Activated T-cell treated with anti-CD3 and anti-CD28 coated beads, Interleukin-2, amount 50 U/mL, for 24 hours (primary cell): ENCODE results near the gene NET1.
A peak's percentile ranks its signal among the peaks of the same experiment; 100 is the strongest.

Source experiments
- DNase-seq: peaks from one replicate; pipeline ENCODE4 v3.0.0-alpha.2; 2020
- H3K27ac Mint-ChIP-seq: 2 replicates; pipeline ENCODE4 v1.8.0; 2020; ENCODE audit warnings: mild to moderate bottlenecking, mixed read lengths
- H3K27me3 Mint-ChIP-seq: 2 replicates; pipeline ENCODE4 v1.8.0; 2020; ENCODE audit warnings: mixed read lengths
- H3K36me3 Mint-ChIP-seq: 2 replicates; pipeline ENCODE4 v1.8.0; 2020; ENCODE audit warnings: low read depth, mixed read lengths
- H3K4me1 Mint-ChIP-seq: 2 replicates; pipeline ENCODE4 v1.8.0; 2020; ENCODE audit warnings: low read depth, mixed read lengths
- H3K4me3 Mint-ChIP-seq: 2 replicates; pipeline ENCODE4 v1.8.0; 2020; ENCODE audit warnings: mild to moderate bottlenecking, moderate library complexity, mixed read lengths
- H3K9me3 Mint-ChIP-seq: 2 replicates; pipeline ENCODE4 v1.8.0; 2020; ENCODE audit warnings: mixed read lengths

NET1 gene

DNA sequence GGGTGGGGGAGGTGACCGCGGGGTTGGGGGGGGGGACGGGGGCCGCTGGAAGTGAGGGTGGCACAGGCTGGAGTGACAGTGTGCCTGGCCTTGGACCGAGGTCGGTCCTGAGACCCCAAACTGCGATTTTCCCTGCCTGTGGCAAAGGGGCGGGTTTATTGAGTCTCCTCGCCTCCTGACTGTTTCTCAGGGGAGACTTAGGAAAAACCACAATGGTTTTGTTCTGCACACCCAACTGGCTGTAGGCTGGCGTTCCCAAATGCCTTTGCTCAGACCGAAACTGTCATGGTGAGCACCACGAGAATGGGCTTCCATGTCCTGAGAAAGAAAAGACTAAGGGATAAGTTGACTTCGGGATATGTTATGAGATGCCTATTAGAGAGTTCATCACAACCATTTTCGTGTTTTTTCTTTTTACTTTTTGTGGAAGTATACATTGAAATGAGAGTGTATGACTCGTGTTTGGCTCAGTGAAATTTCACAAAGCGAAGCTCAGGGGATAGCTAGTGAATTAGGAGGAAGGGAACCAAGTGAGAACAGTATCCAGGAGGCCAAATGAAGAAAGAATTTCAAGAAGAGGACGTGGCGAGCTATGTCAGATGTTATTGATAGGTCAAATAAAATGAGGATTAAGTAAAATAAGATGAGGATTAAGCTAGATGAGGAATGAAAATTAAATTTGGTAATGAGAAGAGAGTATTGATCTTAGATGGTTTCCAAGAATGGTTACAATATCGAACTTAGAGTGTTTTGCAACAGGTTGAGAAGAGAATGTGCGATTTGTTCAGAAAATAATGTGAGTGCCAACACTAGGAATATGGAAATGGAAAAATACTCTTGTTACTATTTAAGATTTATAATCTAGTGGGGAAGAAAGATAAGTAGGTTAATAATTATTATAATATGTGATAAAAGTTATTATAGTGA is 918 bp downstream of the NET1 start:
- peaks cover 26% of the 10 kb centered on the region for H3K27me3 Mint-ChIP-seq
- H3K36me3 Mint-ChIP-seq, result peaks cover 2% of the 10 kb centered on the region
- DNase-seq, result peak; percentile 38
- H3K9me3 Mint-ChIP-seq, result peaks cover 6% of the 10 kb centered on the region
- H3K27ac Mint-ChIP-seq, result no peak overlapping the region
- no peak overlapping the region for H3K4me3 Mint-ChIP-seq
- peaks cover 5% of the 10 kb centered on the region for H3K4me1 Mint-ChIP-seq

DNA sequence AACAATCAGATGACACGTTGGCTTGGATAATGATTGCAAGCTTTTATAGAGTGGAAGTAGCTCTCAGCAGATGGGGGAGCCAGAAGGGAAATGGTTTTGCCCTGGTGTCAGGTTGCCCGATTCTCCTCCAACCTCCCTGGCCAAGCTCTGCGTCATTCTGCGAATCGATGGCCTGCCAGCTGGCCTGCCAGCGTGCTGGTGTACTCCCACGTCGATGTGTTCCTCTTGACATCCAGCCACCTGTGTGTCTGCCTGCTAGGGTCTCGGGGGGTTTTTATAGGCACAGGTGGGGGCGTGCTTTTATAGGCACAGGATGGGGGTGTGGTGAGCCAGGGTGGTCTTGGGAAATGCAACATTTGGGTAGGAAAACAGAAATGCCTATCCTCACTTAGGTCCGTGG is 4.6 kb downstream of the NET1 start:
- Mint-ChIP-seq H3K4me1 (peaks cover 3% of the 10 kb centered on the region), H3K27me3 (peaks cover 7% of the 10 kb centered on the region), H3K4me3 (no peak overlapping the region), H3K9me3 (peaks cover 24% of the 10 kb centered on the region), H3K36me3 (peaks cover 6% of the 10 kb centered on the region), H3K27ac (no peak overlapping the region)
- no peak for DNase-seq

DNA sequence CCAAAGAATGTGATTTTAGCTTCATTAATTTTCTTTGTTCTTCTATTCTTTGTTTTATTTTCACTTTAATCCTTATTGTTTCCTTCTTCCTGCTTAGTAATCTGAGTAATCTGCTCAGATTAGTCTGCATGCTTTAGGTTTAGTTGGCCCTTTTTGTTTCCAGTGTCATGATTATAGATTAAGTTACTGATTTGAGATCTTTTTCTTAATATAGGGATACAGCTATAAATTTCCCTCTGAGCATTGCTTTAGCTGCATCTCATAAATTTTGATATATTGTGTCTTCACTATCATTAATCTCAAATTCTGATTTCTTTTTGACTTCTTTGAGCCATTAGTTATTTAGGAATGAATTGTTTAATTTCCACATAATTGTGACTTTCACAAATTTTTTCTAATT is 6.2 kb downstream of the NET1 start:
- no peak for DNase-seq
- peaks cover 24% of the 10 kb centered on the region for H3K9me3 Mint-ChIP-seq
- peaks cover 4% of the 10 kb centered on the region for H3K27me3 Mint-ChIP-seq
- H3K4me3 Mint-ChIP-seq, result no peak overlapping the region
- peaks cover 4% of the 10 kb centered on the region for H3K4me1 Mint-ChIP-seq
- H3K27ac Mint-ChIP-seq, result no peak overlapping the region
- peaks cover 6% of the 10 kb centered on the region for H3K36me3 Mint-ChIP-seq

DNA sequence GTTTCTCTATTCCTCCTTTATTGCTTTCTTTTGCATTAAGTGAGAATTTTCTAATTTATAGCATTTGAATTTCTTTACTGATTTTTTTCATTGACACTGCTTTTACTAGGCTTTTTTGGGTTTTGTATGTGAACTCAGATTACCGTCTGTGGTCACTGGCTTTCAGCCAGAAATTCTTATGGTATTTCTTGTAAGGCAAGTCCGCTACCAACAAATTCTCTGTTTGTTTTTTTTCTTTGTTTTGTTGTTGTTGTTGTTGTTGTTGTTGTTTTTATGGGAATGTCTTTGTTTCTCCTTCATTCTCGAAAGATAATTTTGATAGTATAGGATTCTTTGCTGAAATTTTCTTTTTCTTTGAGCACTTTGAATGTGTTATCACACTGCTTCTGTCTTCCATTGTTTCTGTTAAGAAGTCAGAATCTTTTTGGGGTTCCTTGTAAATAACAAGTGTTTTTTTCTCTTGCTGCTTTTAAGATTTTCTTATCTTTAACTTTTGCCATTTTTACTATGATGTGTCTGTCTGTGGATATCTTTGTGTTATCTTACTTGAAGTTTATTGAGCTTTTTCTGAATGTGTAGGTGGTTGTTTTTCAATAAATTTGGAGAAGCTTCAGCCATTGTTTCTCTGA is 7.2 kb downstream of the NET1 start:
- H3K9me3 Mint-ChIP-seq, result peaks cover 24% of the 10 kb centered on the region
- H3K4me1 Mint-ChIP-seq, result peaks cover 6% of the 10 kb centered on the region
- peaks cover 4% of the 10 kb centered on the region for H3K27me3 Mint-ChIP-seq
- H3K4me3 Mint-ChIP-seq, result no peak overlapping the region
- H3K27ac Mint-ChIP-seq, result no peak overlapping the region
- DNase-seq, result no peak
- peaks cover 6% of the 10 kb centered on the region for H3K36me3 Mint-ChIP-seq

DNA sequence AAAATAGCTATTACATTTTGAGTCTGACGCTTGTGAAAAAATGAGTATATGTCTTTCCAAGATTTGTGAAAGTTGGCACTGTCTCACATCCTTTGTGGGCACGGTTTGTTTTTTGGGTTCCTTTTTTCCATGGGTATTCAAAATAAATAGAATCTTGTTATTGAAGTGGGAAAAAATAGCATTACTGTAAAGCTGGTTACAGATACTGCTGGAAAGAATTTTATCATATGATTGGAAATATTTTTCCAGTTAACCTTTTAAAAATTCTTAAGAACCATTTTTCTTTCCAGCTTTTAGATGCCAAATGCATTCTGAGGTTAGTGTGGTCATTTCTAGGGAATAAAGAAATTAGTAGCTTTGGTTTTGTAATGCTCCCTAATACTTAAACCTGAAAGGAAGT is 11.4 kb downstream of the NET1 start:
- no peak for DNase-seq
- Mint-ChIP-seq H3K27ac (no peak overlapping the region), H3K9me3 (peaks cover 15% of the 10 kb centered on the region), H3K27me3 (no peaks in the 10 kb centered on the region), H3K4me3 (no peak overlapping the region), H3K4me1 (peaks cover 6% of the 10 kb centered on the region), H3K36me3 (peaks cover 13% of the 10 kb centered on the region)

DNA sequence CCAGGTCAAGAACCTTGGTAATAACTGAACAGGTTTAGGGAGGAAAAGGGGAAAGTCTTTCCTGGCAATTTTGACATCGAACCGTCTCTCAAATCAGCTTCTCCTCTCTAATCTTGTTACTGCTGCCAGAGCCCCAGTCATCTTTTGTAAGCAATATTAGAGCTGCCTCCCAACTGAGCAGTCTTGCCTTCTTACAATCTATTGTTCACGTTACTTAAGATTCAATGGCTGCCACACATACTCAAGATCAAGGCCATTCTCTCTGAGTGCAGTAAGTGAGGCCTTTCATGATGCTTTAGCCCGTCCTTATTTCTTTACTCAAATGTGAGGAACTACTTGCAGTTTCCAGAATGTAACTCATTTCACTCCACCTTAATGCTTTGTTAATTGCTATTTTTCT is 12.4 kb downstream of the NET1 start:
- no peaks in the 10 kb centered on the region for H3K27me3 Mint-ChIP-seq
- peaks cover 6% of the 10 kb centered on the region for H3K4me1 Mint-ChIP-seq
- H3K4me3 Mint-ChIP-seq, result no peak overlapping the region

DNA sequence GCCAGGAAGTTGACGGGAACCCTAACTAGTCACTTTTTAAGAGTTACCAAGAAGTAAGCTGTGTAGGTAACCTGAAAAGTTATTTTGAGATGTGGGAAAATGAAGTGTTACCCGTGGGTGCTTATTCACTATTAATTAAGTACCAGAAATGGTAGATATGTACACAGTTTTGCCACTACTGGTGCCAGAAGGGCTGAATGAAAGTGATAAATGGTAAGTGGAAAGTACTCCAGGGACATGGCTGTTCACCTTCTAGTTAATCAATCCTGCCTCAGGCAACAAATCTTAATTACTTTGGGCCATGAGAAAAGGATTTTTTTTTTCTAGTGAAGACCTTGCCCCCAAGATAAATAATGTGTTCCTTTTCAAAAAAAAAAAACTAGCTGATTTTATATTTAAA is 15.8 kb downstream of the NET1 start:
- no peak for DNase-seq
- no peaks in the 10 kb centered on the region for H3K9me3 Mint-ChIP-seq
- H3K4me1 Mint-ChIP-seq, result peaks cover 5% of the 10 kb centered on the region
- no peak overlapping the region for H3K4me3 Mint-ChIP-seq
- H3K36me3 Mint-ChIP-seq, result peaks cover 35% of the 10 kb centered on the region
- H3K27me3 Mint-ChIP-seq, result no peaks in the 10 kb centered on the region
- no peak overlapping the region for H3K27ac Mint-ChIP-seq

More for the DNA sequence above, 12.4 kb downstream of the NET1 start:
- Mint-ChIP-seq H3K9me3 (peaks cover 6% of the 10 kb centered on the region), H3K27ac (no peak overlapping the region), H3K36me3 (peaks cover 18% of the 10 kb centered on the region)
- DNase-seq, result no peak

DNA sequence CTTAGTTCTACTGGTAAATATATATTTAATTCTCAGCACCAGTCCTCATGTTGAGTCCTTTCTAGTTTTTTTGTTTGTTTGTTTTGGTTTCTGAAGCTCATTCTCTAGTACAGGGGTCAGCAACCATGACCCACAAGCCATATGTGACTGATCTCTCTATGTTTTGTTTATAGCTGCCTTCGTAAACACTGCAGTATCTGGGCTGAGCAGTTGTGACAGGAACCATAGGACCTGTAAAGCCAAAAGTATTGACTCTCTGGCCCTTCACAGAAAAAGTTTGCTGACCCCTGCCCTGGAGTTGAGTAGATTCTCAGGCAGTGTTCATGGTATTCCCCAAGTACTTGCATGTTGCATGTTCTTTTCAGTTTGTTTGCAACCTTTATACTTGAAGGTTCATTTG is 20.8 kb downstream of the NET1 start:
- Mint-ChIP-seq H3K36me3 (peaks cover 25% of the 10 kb centered on the region), H3K9me3 (no peaks in the 10 kb centered on the region), H3K27me3 (no peaks in the 10 kb centered on the region), H3K4me3 (no peak overlapping the region), H3K27ac (no peak overlapping the region), H3K4me1 (peaks cover 14% of the 10 kb centered on the region)
- DNase-seq, result no peak

DNA sequence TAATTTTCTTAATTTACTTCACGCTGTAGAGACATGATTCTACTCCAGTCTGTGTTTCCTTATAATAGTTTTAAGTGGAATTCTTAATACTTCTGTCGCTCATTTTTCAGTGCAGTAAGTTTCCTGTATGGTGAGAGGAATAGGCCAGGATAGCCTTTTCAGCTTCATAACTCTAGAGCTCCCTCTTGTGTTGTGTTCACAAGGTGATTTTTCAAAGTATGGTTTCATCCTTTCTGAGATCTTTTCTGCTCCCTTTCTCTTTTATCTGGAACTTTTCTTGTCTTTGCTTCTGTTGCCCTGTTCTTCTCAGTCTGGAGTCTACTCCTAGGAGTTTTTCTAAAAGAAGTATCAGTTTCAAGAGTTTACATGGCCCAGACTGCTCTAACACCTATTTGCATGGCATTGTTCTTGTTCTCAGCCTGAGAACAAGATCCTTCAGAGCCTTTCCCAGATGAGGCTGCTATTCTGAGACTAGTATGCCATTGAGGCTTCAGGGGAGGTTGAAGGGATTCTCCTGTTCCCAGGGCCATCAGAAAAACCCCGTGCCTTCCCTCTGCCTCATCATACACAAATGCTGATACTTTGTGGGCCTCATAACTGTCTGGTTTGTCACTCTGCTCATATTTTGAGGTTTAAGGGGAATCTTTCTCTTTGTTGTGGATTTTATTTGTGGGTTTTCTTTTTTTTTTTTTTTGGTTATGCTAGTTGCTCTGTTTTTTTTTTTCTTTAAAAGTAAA is 21.8 kb downstream of the NET1 start:
- Mint-ChIP-seq H3K9me3 (no peaks in the 10 kb centered on the region), H3K4me1 (peaks cover 15% of the 10 kb centered on the region), H3K27ac (no peak overlapping the region), H3K36me3 (peaks cover 21% of the 10 kb centered on the region), H3K4me3 (no peak overlapping the region), H3K27me3 (no peaks in the 10 kb centered on the region)
- DNase-seq, result no peak

DNA sequence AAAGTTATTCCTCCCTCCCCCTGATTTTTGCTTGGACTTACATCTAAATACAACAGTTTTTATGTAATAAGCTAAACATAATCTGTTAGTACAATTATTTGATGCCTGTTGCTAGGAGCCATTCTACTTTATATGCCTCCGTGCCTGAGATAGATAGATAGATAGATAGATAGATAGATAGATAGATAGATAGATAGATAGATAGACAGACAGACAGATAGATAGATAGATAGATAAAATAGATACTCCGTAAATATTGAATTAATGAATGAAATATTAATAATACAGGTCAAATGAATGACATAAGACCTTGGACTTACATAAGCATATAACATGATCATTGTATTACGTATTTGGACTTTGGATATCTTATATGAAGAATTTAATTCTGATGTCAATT is 23.0 kb downstream of the NET1 start:
- Mint-ChIP-seq H3K27ac (no peak overlapping the region), H3K4me1 (peaks cover 15% of the 10 kb centered on the region), H3K27me3 (no peaks in the 10 kb centered on the region), H3K4me3 (no peak overlapping the region), H3K36me3 (peaks cover 14% of the 10 kb centered on the region), H3K9me3 (no peaks in the 10 kb centered on the region)
- DNase-seq, result no peak

DNA sequence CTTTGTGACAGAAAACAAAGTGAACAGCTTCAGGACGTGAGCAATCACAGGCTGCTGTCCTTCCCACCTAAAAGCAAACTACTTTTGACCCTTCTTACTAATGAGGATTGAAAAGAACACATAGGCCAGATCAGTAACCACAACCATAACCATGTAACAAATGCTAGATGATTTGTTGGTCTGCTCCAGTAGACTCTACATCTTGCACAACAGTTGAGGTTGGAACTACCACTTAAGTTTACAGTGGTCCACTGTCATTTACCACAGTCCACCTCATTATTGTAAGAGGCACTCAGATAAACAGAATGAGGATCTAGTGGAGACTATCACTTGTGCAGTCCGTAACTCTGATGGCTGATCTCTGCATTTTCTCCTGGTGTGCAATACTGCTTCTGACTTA is 27.8 kb downstream of the NET1 start:
- no peaks in the 10 kb centered on the region for H3K9me3 Mint-ChIP-seq
- DNase-seq, result no peak
- no peaks in the 10 kb centered on the region for H3K36me3 Mint-ChIP-seq
- H3K27ac Mint-ChIP-seq, result no peak overlapping the region
- H3K4me3 Mint-ChIP-seq, result no peak overlapping the region
- no peaks in the 10 kb centered on the region for H3K27me3 Mint-ChIP-seq
- peaks cover 26% of the 10 kb centered on the region for H3K4me1 Mint-ChIP-seq

DNA sequence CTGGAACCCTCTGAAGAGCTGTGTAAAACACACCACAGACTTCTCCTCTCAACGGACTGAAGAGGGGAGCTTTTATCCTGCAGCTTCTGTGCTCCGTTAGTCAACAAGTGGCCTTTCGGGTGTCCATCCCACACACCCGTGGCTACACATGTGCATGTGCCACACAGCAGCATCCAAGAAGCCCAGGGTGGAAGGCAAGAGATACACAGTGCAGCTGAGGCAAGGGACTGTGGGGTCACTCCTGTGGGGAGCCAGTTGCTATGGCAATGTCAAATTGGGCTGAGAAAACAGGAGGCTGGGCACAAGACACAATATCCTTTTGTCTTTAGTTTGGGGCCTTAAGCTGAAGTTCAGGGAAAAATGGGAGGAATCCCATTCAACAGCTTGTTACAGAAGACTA is 28.7 kb downstream of the NET1 start:
- peaks cover 28% of the 10 kb centered on the region for H3K4me1 Mint-ChIP-seq
- H3K4me3 Mint-ChIP-seq, result no peak overlapping the region
- H3K36me3 Mint-ChIP-seq, result no peaks in the 10 kb centered on the region
- no peak for DNase-seq
- H3K9me3 Mint-ChIP-seq, result no peaks in the 10 kb centered on the region
- H3K27me3 Mint-ChIP-seq, result no peaks in the 10 kb centered on the region
- H3K27ac Mint-ChIP-seq, result no peak overlapping the region

DNA sequence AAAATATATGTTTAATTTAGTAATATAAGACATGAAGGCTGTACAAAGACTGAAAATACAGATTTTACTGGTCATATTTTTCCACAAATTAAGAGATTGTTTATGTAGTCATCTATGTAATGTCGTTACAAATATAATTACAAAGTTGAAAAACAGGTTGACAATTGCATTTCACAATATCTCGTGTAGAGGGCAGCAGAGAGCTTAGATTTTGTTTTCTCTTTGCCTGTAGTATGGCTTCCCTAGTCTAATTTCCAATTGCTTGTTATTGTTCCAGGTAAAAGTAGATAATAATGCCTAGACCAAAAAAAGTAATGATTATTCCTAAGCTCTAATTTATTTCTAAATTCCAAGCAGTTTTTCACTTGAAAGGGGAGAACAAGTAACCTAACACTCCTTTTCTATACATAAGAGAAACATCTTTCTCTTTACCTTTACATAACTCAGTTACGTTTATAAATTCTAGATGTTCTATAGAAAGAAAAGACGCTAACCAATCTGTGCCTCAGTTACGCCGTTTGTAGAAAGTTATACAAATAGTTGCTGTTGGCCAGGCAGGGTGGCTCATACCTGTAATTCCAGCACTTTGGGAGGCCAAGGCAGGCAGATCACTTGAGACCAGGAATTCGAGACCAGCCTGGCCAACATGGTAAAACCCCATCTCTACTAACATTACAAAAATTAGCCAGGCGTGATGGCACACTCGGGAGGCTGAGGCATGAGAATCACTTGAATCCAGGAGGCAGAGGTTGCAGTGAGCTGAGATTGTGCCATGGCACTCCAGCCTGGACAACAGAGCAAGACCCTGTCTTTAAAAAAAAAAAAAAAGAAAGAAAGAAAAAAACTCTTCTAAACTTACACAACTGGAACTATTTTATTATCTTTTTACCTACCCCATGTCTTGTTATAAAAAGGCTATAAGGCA is 30.0 kb downstream of the NET1 start:
- H3K36me3 Mint-ChIP-seq, result no peaks in the 10 kb centered on the region
- DNase-seq, result no peak
- no peak overlapping the region for H3K4me3 Mint-ChIP-seq
- peaks cover 39% of the 10 kb centered on the region for H3K4me1 Mint-ChIP-seq
- H3K9me3 Mint-ChIP-seq, result no peaks in the 10 kb centered on the region
- H3K27ac Mint-ChIP-seq, result no peak overlapping the region
- no peaks in the 10 kb centered on the region for H3K27me3 Mint-ChIP-seq

DNA sequence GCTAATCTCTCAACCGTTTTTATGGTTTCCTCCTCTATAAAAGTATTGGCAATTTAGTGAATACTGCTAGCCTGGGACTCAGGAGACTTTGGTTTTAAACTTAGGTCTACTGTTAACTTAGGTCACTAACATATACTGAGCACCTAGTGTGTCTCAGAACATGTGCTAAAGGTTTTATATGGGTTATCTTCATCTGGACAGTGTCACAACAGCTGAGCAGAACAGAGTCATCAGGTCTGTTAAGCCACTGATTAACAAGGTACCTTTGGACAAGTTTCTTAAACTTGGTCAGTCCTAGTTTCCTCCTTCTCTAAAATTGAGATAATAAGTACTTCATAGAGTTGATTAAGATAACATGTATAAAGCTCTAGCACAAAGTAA is 30.6 kb downstream of the NET1 start:
- no peak for DNase-seq
- Mint-ChIP-seq H3K4me3 (no peak overlapping the region), H3K4me1 (peaks cover 44% of the 10 kb centered on the region), H3K27me3 (no peaks in the 10 kb centered on the region), H3K9me3 (no peaks in the 10 kb centered on the region), H3K27ac (no peak overlapping the region), H3K36me3 (no peaks in the 10 kb centered on the region)
